OCI-LY3 (cell line): ENCODE results near the gene ARFIP1.

ENCODE experiments used
- CTCF ChIP-seq: fragments of 200-600, 300-600 bp; sonication (generic); IDR thresholded peaks from 2 replicates; pipeline ENCODE4 v1.5.1; 2014; ENCODE audit warnings: antibody characterized with exemption, low read length, low read depth
- EZH2phosphoT487 ChIP-seq: fragments of 200-600 bp; shearing (Covaris generic); IDR thresholded peaks from 2 replicates; pipeline ENCODE4 v1.6.1; 2018; ENCODE audit warnings: antibody characterized with exemption, mixed run types, low read depth

- no peak for TF ChIP-seq CTCF
- no peak for TF ChIP-seq EZH2phosphoT487
Measured at GRCh38 chr4:152951348-152951747, 171.6 kb downstream of the ARFIP1 start.
